Measurements from ENCODE around the gene CD99L2. TPM values are rescaled to one million over a fixed set of nuclear protein-coding genes. Genes with fewer than 3 reads are reported as not detected.
"Not testable (repeated sequence)": the region's sequence is repeated elsewhere in the genome, so short reads cannot be mapped to it uniquely, and the experiment has no call there.

CD99L2 gene
- total RNA-seq, 4 donors from 2014 or later = 12.3 to 22.4 (median 16.5) TPM

GRCh38 chrX:150834695-150835094 is 63.8 kb downstream of the CD99L2 start:
- no peaks in the 10 kb centered on the region for H3K36me3 ChIP-seq
- no peak for DNase-seq
- in situ Hi-C loops (cut with MboI; ENCODE audit: low pct_ligation_motif_present in 1 of 4, low pct_unique_long_range_greater_than_20kb in 1 of 4, low sequenced_read_pairs in 3 of 4) = no loop called here
- H3K4me1 ChIP-seq = no peaks in the 10 kb centered on the region
- 69 to 100% methylated on average over 1 of the region's 1 CpG for WGBS, 2 donors (ENCODE audit: low coverage in 1 of 2)
- no peaks in the 10 kb centered on the region for H3K27me3 ChIP-seq
- no peaks in the 10 kb centered on the region for H3K9me3 ChIP-seq
- no peak overlapping the region for H3K4me3 ChIP-seq
- TF ChIP-seq POLR2AphosphoS5 (IDR thresholded peaks at IDR 0.05) (no peak), POLR2A (IDR thresholded peaks at IDR 0.05) (no peak), EP300 (IDR thresholded peaks at IDR 0.05; ENCODE audit: low read depth) (no peak)
- TF ChIP-seq, protein P1, sequence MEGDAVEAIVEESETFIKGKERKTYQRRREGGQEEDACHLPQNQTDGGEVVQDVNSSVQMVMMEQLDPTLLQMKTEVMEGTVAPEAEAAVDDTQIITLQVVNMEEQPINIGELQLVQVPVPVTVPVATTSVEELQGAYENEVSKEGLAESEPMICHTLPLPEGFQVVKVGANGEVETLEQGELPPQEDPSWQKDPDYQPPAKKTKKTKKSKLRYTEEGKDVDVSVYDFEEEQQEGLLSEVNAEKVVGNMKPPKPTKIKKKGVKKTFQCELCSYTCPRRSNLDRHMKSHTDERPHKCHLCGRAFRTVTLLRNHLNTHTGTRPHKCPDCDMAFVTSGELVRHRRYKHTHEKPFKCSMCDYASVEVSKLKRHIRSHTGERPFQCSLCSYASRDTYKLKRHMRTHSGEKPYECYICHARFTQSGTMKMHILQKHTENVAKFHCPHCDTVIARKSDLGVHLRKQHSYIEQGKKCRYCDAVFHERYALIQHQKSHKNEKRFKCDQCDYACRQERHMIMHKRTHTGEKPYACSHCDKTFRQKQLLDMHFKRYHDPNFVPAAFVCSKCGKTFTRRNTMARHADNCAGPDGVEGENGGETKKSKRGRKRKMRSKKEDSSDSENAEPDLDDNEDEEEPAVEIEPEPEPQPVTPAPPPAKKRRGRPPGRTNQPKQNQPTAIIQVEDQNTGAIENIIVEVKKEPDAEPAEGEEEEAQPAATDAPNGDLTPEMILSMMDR (IDR thresholded peaks at IDR 0.05) = no peak
- no peak overlapping the region for H3K27ac ChIP-seq
- intact Hi-C loops (cut with DNase I; ENCODE audit: low total_unique reads) = no loop called here

- Histone ChIP-seq H3K4me1 (no peaks in the 10 kb centered on the region), H3K27me3 (no peaks in the 10 kb centered on the region), H3K27ac (no peak overlapping the region), H3K36me3 (no peaks in the 10 kb centered on the region), H3K9me3 (no peaks in the 10 kb centered on the region), H3K4me3 (no peak overlapping the region)
- TF ChIP-seq EP300 (IDR thresholded peaks at IDR 0.05; ENCODE audit: low read depth) (no peak), POLR2A (IDR thresholded peaks at IDR 0.05) (no peak), POLR2AphosphoS5 (IDR thresholded peaks at IDR 0.05) (no peak)
- TF ChIP-seq, protein P1 (IDR thresholded peaks at IDR 0.05) = no peak
- WGBS, 2 donors (ENCODE audit: low coverage in 1 of 2) = 33% methylated on average over 1 of the region's 1 CpG; no CpG with 5 or more reads in 1 of the 2 donors
- intact Hi-C loops (cut with DNase I; ENCODE audit: low total_unique reads) = no loop called here
- in situ Hi-C loops (cut with MboI; ENCODE audit: low pct_ligation_motif_present in 1 of 4, low pct_unique_long_range_greater_than_20kb in 1 of 4, low sequenced_read_pairs in 3 of 4) = no loop called here
- no peak for DNase-seq
Measured at GRCh38 chrX:150833454-150834056, 64.9 kb downstream of the CD99L2 start.

GRCh38 chrX:150831863-150832262 is 66.6 kb downstream of the CD99L2 start:
- Histone ChIP-seq H3K4me3 (no peak overlapping the region), H3K9me3 (no peaks in the 10 kb centered on the region), H3K4me1 (no peaks in the 10 kb centered on the region), H3K36me3 (no peaks in the 10 kb centered on the region), H3K27ac (no peak overlapping the region), H3K27me3 (no peaks in the 10 kb centered on the region)
- WGBS, 2 donors (ENCODE audit: low coverage in 1 of 2) = 69% methylated on average over 1 of the region's 1 CpG; no CpG with 5 or more reads in 1 of the 2 donors
- DNase-seq = no peak
- in situ Hi-C loops (cut with MboI; ENCODE audit: low pct_ligation_motif_present in 1 of 4, low pct_unique_long_range_greater_than_20kb in 1 of 4, low sequenced_read_pairs in 3 of 4) (no loop called here), intact Hi-C loops (cut with DNase I; ENCODE audit: low total_unique reads) (no loop called here)
- no peak for TF ChIP-seq EP300 (IDR thresholded peaks at IDR 0.05; ENCODE audit: low read depth)

DNA sequence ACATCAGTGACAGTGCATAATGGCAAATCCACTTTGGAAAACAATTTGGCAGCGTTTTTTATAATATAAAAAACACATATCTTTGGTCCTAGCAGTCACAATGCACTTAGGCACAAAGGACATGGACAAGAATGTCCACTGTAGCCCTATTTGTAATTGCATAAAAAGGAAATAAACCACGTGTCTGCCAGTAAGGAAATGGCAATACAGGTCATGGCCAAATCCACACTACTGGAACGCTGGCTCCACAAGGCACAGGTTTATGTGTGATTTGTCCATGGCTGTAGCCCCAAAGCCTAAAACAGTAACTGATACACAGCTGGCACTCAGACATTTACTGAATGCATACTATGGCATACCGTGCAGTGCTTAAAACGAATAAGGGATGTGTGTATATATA is 69.7 kb downstream of the CD99L2 start:
- WGBS, 2 donors (ENCODE audit: low coverage in 1 of 2) = 75 to 90% methylated on average over 2 to 5 of the region's 5 CpGs
- no peak for DNase-seq
- intact Hi-C loops (cut with DNase I; ENCODE audit: low total_unique reads) (no loop called here), in situ Hi-C loops (cut with MboI; ENCODE audit: low pct_ligation_motif_present in 1 of 4, low pct_unique_long_range_greater_than_20kb in 1 of 4, low sequenced_read_pairs in 3 of 4) (no loop called here)
- Histone ChIP-seq H3K9me3 (no peaks in the 10 kb centered on the region), H3K27me3 (no peaks in the 10 kb centered on the region), H3K4me1 (no peaks in the 10 kb centered on the region), H3K27ac (no peak overlapping the region), H3K36me3 (no peaks in the 10 kb centered on the region), H3K4me3 (no peak overlapping the region)
- TF ChIP-seq POLR2AphosphoS5 (IDR thresholded peaks at IDR 0.05) (no peak), POLR2A (IDR thresholded peaks at IDR 0.05) (no peak), EP300 (IDR thresholded peaks at IDR 0.05; ENCODE audit: low read depth) (no peak)
- TF ChIP-seq, protein P1 (IDR thresholded peaks at IDR 0.05) = no peak

DNA sequence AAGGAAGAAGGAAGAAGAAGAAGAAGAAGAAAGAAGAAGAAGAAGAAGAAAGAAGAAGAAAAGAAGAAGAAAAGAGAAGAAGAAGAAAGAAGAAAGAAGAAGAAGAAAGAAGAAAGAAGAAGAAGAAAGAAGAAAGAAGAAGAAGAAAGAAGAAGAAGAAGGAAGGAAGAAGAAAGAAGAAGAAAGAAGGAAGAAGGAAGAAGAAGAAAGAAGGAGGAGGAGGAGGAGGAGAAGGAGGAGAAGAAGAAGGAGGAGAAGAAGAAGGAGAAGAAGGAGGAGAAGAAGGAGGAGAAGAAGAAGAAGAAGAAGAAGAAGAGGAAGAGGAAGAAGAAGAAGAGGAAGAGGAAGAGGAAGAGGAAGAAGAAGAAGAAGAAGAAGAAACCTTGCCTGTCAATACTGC is 74.1 kb downstream of the CD99L2 start:
- H3K4me3 ChIP-seq; H3K36me3 ChIP-seq; intact Hi-C loops (cut with DNase I; ENCODE audit: low total_unique reads); H3K9me3 ChIP-seq; H3K4me1 ChIP-seq; DNase-seq; H3K27me3 ChIP-seq; H3K27ac ChIP-seq; in situ Hi-C loops (cut with MboI; ENCODE audit: low pct_ligation_motif_present in 1 of 4, low pct_unique_long_range_greater_than_20kb in 1 of 4, low sequenced_read_pairs in 3 of 4): not testable (repeated sequence)

GRCh38 chrX:150823826-150824225 is 74.6 kb downstream of the CD99L2 start:
- intact Hi-C loops (cut with DNase I; ENCODE audit: low total_unique reads); H3K4me1 ChIP-seq: not testable (repeated sequence)
- 71% methylated on average over 1 of the region's 1 CpG; no CpG with 5 or more reads in 1 of the 2 donors for WGBS, 2 donors (ENCODE audit: low coverage in 1 of 2)

More at GRCh38 chrX:150823826-150824225, 74.6 kb downstream of the CD99L2 start:
- H3K27me3 ChIP-seq; H3K4me3 ChIP-seq; DNase-seq; H3K9me3 ChIP-seq; in situ Hi-C loops (cut with MboI; ENCODE audit: low pct_ligation_motif_present in 1 of 4, low pct_unique_long_range_greater_than_20kb in 1 of 4, low sequenced_read_pairs in 3 of 4); H3K36me3 ChIP-seq; H3K27ac ChIP-seq: not testable (repeated sequence)
